AG04449 (cell line): ENCODE data around the gene APOBEC3B.

ENCODE experiments used
- CTCF ChIA-PET: fragments of 350-600 bp; formaldehyde crosslinking; extraction: SDS; loops from one replicate; lab custom pipeline; 2021; ENCODE audit warnings: antibody characterized with exemption; lab: Yijun Ruan, JAX
- POLR2A ChIA-PET: fragments of 400-600, 350-600 bp; formaldehyde crosslinking; extraction: SDS; loops from one replicate; lab custom pipeline; 2020; ENCODE audit warnings: antibody characterized with exemption, inconsistent platforms; lab: Yijun Ruan, JAX
- DNase-seq: peaks from one replicate; pipeline ENCODE4 v3.0.0-alpha.2; 2010; ENCODE audit warnings: low read depth, low spot score
- H3K4me3 ChIP-seq: 2 replicates; pipeline ENCODE4 v1.5.1; 2011; ENCODE audit warnings: low read depth, mild to moderate bottlenecking, control low read depth, low read length
- TF ChIP-seq, protein P1 (sequence below): IDR thresholded peaks from one replicate; pipeline ENCODE4 v1.5.1; 2011; ENCODE audit warnings: mild to moderate bottlenecking, moderate library complexity, low read length, control low read depth, inconsistent platforms; ENCODE audit not compliant: insufficient read depth; ENCODE audit errors: missing control alignments

The APOBEC3B gene

DNA sequence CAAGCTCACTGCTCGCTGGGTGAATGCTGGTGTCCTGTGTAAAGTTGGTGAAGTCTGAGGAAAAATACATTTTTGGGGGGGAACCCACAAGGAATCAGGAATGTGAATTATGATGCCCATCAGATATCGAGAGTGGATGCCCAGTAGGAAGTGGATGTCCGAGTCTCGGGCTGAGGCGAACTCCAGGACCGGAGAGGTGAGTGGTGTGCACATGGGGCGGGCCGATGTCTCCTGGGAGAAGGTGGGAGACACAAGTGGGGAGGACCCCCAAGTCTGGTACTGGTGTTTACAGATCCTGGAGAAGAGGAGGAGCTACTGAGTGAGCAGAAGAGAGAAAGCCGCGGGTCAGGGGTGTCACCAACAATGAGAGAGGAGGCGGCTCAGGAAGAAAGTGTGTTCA, 43.9 kb upstream of the APOBEC3B start:
- CTCF ChIA-PET = interaction anchor here (1.0 to 1.8 kb wide), 3 partner anchors 10 to 69 kb away, joined by 3 to 7 read pairs (median 4); no protein-coding TSS in a partner anchor
- H3K4me3 ChIP-seq = no peak overlapping the region
- no peak for DNase-seq
- POLR2A ChIA-PET = no interaction called here
- TF ChIP-seq, protein P1, sequence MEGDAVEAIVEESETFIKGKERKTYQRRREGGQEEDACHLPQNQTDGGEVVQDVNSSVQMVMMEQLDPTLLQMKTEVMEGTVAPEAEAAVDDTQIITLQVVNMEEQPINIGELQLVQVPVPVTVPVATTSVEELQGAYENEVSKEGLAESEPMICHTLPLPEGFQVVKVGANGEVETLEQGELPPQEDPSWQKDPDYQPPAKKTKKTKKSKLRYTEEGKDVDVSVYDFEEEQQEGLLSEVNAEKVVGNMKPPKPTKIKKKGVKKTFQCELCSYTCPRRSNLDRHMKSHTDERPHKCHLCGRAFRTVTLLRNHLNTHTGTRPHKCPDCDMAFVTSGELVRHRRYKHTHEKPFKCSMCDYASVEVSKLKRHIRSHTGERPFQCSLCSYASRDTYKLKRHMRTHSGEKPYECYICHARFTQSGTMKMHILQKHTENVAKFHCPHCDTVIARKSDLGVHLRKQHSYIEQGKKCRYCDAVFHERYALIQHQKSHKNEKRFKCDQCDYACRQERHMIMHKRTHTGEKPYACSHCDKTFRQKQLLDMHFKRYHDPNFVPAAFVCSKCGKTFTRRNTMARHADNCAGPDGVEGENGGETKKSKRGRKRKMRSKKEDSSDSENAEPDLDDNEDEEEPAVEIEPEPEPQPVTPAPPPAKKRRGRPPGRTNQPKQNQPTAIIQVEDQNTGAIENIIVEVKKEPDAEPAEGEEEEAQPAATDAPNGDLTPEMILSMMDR = no peak

DNA sequence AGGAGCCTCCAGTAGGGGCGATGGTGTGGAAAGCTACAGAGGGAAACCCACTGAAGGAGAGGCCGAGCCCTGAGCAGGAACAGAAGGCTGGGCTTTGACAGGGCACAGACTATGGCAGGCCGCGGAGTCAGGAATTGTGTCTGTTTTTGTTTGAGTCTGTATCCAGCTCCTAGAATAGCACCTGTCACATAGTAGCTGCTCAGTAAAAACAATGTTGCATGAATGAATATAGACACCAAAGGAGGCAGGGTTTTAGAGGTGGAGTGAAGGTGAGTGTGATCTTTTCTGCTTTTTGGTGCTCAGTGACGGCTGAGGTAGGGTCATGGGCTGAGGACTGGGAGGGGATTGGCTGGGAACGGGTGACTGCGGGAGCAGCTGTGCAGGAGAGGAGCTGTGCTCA, 43.2 kb upstream of the APOBEC3B start:
- TF ChIP-seq, protein P1 = no peak
- CTCF ChIA-PET = interaction anchor here (1.0 to 1.8 kb wide), 3 partner anchors 11 to 70 kb away, joined by 3 to 7 read pairs (median 4); no protein-coding TSS in a partner anchor
- POLR2A ChIA-PET = no interaction called here

DNA sequence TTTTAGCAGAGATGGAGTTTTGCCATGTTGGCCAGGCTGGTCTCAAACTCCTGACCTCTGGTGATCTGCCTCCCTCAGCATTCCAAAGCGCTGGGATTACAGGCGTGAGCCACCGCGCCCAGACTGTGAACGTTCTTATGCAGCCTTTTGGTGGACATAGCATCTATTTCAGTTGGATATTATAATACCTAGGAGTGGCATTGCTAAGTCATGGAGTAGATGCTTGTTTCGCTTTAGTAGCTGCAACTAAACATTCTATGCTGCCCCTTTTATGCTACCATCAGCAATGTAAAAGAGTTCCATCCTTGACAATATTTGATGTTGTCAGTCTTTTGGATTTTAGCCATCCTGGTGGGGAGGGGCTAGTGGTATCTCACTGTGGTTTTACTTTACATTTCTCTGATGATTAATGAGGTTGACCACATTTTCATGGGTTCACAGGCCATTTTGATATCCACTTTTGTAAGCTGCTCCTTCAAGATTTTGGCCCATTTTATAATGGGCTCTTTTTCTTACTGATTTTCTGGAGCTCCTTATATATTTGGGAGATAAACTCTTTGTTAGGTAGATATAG, 41.2 kb upstream of the APOBEC3B start:
- TF ChIP-seq, protein P1 = no peak
- H3K4me3 ChIP-seq = no peak overlapping the region
- ChIA-PET POLR2A (no interaction called here), CTCF (interaction anchor here (0.7 to 1.5 kb wide), 3 partner anchors 11 to 71 kb away, joined by 3 to 6 read pairs (median 5); no protein-coding TSS in a partner anchor)
- DNase-seq = no peak

More for the DNA sequence above, 43.2 kb upstream of the APOBEC3B start:
- DNase-seq = no peak
- H3K4me3 ChIP-seq = no peak overlapping the region

DNA sequence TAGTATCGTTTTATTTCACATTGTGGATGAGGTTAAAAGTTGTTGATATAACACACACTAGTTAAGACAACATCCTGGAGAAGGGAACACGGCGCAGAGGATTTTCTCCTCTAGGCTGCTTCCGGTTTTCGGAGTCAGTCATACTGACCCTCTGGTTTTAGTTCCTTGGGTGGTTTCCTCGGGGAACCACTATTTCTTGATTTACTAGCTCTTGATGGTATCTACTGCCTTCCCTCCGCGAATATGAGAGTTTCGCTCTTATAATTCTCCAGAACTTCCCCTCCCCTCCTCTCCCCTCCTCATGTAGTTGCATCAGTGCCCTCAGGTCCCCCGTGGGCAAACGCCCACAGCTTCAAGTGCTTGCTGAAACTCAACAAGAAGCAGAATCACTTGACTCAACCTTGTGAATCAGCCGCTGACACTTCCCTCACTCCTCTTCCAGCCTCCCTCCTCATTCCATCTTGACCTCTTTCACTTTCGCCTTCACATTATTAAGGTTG, 40.6 kb upstream of the APOBEC3B start:
- TF ChIP-seq, protein P1 = no peak
- H3K4me3 ChIP-seq = no peak overlapping the region
- ChIA-PET CTCF (interaction anchor here (0.7 to 1.5 kb wide), 3 partner anchors 12 to 72 kb away, joined by 3 to 6 read pairs (median 5); no protein-coding TSS in a partner anchor), POLR2A (no interaction called here)
- no peak for DNase-seq

- TF ChIP-seq, protein P1 = no peak
- CTCF ChIA-PET = interaction anchor here (0.8 to 1.5 kb wide), 5 partner anchors 10 to 173 kb away, joined by 3 to 5 read pairs (median 4); no protein-coding TSS in a partner anchor
- POLR2A ChIA-PET = no interaction called here
- DNase-seq = no peak
- H3K4me3 ChIP-seq = no peak overlapping the region
Measured at GRCh38 chr22:38942702-38943101, 39.4 kb upstream of the APOBEC3B start.

- no peak overlapping the region for H3K4me3 ChIP-seq
- POLR2A ChIA-PET = no interaction called here
- DNase-seq = no peak
- CTCF ChIA-PET = interaction anchor here (0.8 to 1.5 kb wide), 5 partner anchors 9 to 174 kb away, joined by 3 to 5 read pairs (median 4); no protein-coding TSS in a partner anchor
- TF ChIP-seq, protein P1 = no peak
Measured at GRCh38 chr22:38943201-38943600, 38.9 kb upstream of the APOBEC3B start.
